ENCODE measurements around the gene SMYD2. TPM values are rescaled to one million over a fixed set of nuclear protein-coding genes. Genes with fewer than 3 reads are reported as not detected.

The SMYD2 gene
- total and polyA plus RNA-seq, 2 experiments from 2014 or later = 3.6 to 5.9 TPM

- no peak for TF ChIP-seq ZNF331 (CRISPR knock-in tag; IDR thresholded peaks at IDR 0.05; ENCODE audit: low read depth)
- no peak for TF ChIP-seq EZH2 (IDR thresholded peaks at IDR 0.05; ENCODE audit: low read depth, unreplicated experiment)
- TF ChIP-seq ETS1 (IDR thresholded peaks at IDR 0.05) = no peak
- no peak for TF ChIP-seq CREB1 (CRISPR knock-in tag; IDR thresholded peaks at IDR 0.05; ENCODE audit: low read depth)
- no peak for TF ChIP-seq NANOG (IDR thresholded peaks at IDR 0.05; ENCODE audit: borderline replicate concordance)
- TF ChIP-seq ZNF114 (CRISPR knock-in tag; IDR thresholded peaks at IDR 0.05) = no peak
- no peak for TF ChIP-seq JUNB (IDR thresholded peaks at IDR 0.05; ENCODE audit: unreplicated experiment)
- TF ChIP-seq EZH2phosphoT487 (IDR thresholded peaks at IDR 0.05; ENCODE audit: unreplicated experiment) = no peak
- no peak for TF ChIP-seq POLR2AphosphoS5 (IDR thresholded peaks at IDR 0.05; ENCODE audit: low read depth)
- TF ChIP-seq STAT1 (IDR thresholded peaks at IDR 0.05; ENCODE audit: unreplicated experiment) = no peak
- TF ChIP-seq REST (IDR thresholded peaks at IDR 0.05; ENCODE audit: unreplicated experiment) = no peak
- TF ChIP-seq ZNF462 (CRISPR knock-in tag; IDR thresholded peaks at IDR 0.05) = no peak
- DNase-seq (ENCODE audit: low spot score) (no peak), ATAC-seq (no peak)
- no peak overlapping the region for H3K4me2 ChIP-seq
- no peaks in the 10 kb centered on the region for H3K36me3 ChIP-seq (ENCODE audit: insufficient read depth)
- H3K4me3 ChIP-seq = no peak overlapping the region
- no peak overlapping the region for H2AFZ ChIP-seq
- H3K27ac ChIP-seq (ENCODE audit: low read depth) = no peak overlapping the region
- H3K4me1 Mint-ChIP-seq = peaks cover 31% of the 10 kb centered on the region
- no peaks in the 10 kb centered on the region for H3K36me3 Mint-ChIP-seq (ENCODE audit: low read depth)
- H3K4me3 Mint-ChIP-seq = no peak overlapping the region
- peaks cover 23% of the 10 kb centered on the region for H3K27me3 ChIP-seq (ENCODE audit: insufficient read depth)
- H4K20me1 ChIP-seq (replicated peaks; ENCODE audit: insufficient read depth) = no peaks in the 10 kb centered on the region
- H3F3A ChIP-seq (replicated peaks; ENCODE audit: low read depth) = no peaks in the 10 kb centered on the region
- peaks cover 31% of the 10 kb centered on the region for H3K27me3 Mint-ChIP-seq (ENCODE audit: insufficient read depth, low read depth, poor library complexity)
- H3K4me1 ChIP-seq (ENCODE audit: insufficient read depth) = peaks cover 19% of the 10 kb centered on the region
- H3K9me3 Mint-ChIP-seq = no peaks in the 10 kb centered on the region
- H3K79me2 ChIP-seq (replicated peaks; ENCODE audit: insufficient read depth) = no peaks in the 10 kb centered on the region
- no peaks in the 10 kb centered on the region for H3K9me2 ChIP-seq (ENCODE audit: insufficient read depth)
- no peak overlapping the region for H3K27ac Mint-ChIP-seq
These were observed 40.9 kb downstream of the SMYD2 start for GRCh38 chr1:214321705-214322453.

All from GM23338 (cell line).